CD1c-positive myeloid dendritic cell (primary cell): ENCODE results near the gene POLD1.
"Not testable (repeated sequence)": the region's sequence is repeated elsewhere in the genome, so short reads cannot be mapped to it uniquely, and the experiment has no call there.

Experiments
- DNase-seq: peaks from one replicate; pipeline ENCODE4 v3.0.0-alpha.2; 2016; ENCODE audit errors: extremely low spot score

The POLD1 gene

GRCh38 chr19:50390952-50391351, 6.8 kb downstream of the POLD1 start:
- not testable (repeated sequence) for DNase-seq

GRCh38 chr19:50392759-50393158, 8.6 kb downstream of the POLD1 start:
- DNase-seq: no peak

- DNase-seq: no peak
Measured at GRCh38 chr19:50393589-50393988, 9.4 kb downstream of the POLD1 start.

GRCh38 chr19:50394017-50394416, 9.9 kb downstream of the POLD1 start:
- DNase-seq: no peak

GRCh38 chr19:50398675-50399367, 14.7 kb downstream of the POLD1 start:
- DNase-seq: no peak

- DNase-seq: no peak
Measured at GRCh38 chr19:50399368-50399745, 15.2 kb downstream of the POLD1 start.

GRCh38 chr19:50401605-50402450, 17.7 kb downstream of the POLD1 start:
- DNase-seq: no peak

GRCh38 chr19:50402544-50403301, 18.6 kb downstream of the POLD1 start:
- DNase-seq: no peak

GRCh38 chr19:50406156-50406820, 22.1 kb downstream of the POLD1 start:
- DNase-seq: no peak

- no peak for DNase-seq
Measured at GRCh38 chr19:50406829-50407228, 22.7 kb downstream of the POLD1 start.

GRCh38 chr19:50409347-50409746, 25.2 kb downstream of the POLD1 start:
- DNase-seq: no peak

GRCh38 chr19:50410109-50410508, 26.0 kb downstream of the POLD1 start:
- no peak for DNase-seq

- no peak for DNase-seq
Measured at GRCh38 chr19:50412419-50412818, 28.3 kb downstream of the POLD1 start.

- no peak for DNase-seq
Measured at GRCh38 chr19:50413096-50413495, 28.9 kb downstream of the POLD1 start.

GRCh38 chr19:50413531-50413930, 29.4 kb downstream of the POLD1 start:
- DNase-seq: no peak

GRCh38 chr19:50414864-50415660, 30.9 kb downstream of the POLD1 start:
- DNase-seq: peak; percentile 81

- DNase-seq: peak; percentile 86
Measured at GRCh38 chr19:50415661-50416033, 31.5 kb downstream of the POLD1 start.

- no peak for DNase-seq
Measured at GRCh38 chr19:50416034-50416977, 32.2 kb downstream of the POLD1 start.

- DNase-seq: no peak
Measured at GRCh38 chr19:50417111-50418081, 33.2 kb downstream of the POLD1 start.
